GM18526 (cell line): ENCODE data around the gene EML4.

Experiments used
- POLR2A ChIP-seq: IDR thresholded peaks from 3 replicates; pipeline ENCODE4 v1.6.1; 2011; ENCODE audit not compliant: insufficient read length; ENCODE audit errors: extremely low read depth

Gene EML4

GRCh38 chr2:42161444-42161843 lies 7.7 kb upstream of the EML4 start:
- TF ChIP-seq POLR2A = no peak

- TF ChIP-seq POLR2A = no peak
Observed at GRCh38 chr2:42163444-42164045, 5.6 kb upstream of the EML4 start.

GRCh38 chr2:42164046-42164445 lies 5.1 kb upstream of the EML4 start:
- TF ChIP-seq POLR2A = no peak

- TF ChIP-seq POLR2A = no peak
Observed at GRCh38 chr2:42164971-42165370, 4.2 kb upstream of the EML4 start.

DNA sequence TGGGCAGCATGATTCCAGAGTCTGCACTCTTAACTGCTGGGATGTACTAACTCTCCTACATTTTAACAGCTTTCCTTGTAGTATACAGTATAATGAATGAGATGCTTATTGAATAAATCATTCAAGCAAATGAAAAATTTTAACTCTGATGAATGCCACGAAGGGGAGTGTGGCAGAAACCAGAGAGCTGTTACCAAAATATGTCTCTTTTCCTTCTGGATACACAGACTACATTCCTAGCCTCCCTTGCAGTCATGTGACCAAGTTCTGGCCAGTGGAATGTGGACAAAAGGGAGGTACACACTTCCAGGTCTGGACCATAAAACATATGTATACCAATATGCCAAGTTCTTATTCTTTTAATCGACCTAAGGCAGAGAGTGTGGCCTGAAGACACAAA lies 1.7 kb upstream of the EML4 start:
- no peak for TF ChIP-seq POLR2A

GRCh38 chr2:42168459-42169099 lies 574 bp upstream of the EML4 start:
- TF ChIP-seq POLR2A = no peak

DNA sequence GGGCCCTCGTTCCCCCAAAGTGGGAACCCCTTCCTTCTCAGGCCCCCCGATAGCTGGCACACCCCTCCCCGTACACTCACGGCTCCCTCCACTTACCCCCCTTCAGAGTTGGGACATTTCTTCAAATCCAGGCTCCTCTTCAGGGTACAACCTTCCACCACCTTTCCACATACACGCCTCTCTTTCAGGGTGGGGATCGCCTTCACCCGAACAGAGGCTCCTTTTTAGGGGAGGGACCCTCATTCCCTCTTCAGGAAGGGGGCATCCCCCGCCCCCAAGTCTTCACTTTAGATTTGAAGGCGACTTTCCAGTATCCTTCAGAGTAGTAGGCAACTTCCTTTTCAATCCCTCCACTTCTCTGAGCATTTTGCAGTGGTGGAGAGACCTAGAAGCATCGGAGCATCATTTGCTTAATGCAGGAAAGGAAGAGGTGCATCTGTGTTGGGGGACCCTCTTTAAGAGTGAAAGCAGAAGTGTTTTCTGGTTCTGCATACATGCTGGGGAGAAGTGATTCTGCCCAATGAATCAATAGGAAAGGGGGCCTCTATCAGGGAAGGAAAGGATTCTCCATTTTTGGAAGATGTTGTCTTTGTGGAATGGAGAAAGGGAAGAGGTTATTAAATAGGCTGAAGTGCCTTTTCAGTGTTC lies 845 bp downstream of the EML4 start:
- TF ChIP-seq POLR2A = no peak

DNA sequence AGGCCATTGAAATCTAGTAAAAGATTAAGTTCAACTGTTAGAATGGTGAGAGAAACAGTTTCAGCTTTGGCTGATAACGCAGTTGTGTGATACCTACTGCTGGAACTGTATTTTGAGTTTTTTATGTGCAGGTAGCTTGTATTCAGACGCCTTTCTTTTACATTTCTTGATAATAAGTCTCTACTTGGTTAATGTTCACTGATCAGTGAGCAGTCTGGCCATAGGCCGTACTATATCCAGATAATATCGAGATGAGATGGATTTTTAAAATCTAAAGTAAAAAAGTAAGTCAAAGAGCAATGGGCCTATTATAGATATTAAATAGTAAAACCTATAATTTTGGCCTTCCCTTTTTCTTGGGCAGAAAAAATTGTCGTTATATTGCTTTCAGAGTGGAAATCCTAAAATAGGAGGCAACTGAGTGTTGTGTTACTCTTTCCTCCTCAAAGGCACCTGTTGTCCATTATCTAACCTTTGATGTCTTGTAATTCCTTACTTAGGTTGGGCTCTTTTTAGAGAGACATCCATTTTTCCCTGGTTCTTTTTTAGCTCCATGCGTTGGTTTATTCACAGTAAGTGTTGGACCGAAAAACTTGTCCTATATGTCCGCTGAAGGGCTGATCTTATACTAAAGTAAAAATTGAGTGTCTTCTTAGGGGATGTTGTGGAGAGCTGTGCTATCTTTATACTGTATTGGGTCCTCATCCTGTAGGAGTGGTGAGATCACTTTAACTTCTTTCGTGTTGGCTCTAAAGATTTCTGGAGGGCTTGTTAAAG lies 1.7 kb downstream of the EML4 start:
- TF ChIP-seq POLR2A = no peak

- no peak for TF ChIP-seq POLR2A
Observed at GRCh38 chr2:42171396-42171980, 2.3 kb downstream of the EML4 start.

DNA sequence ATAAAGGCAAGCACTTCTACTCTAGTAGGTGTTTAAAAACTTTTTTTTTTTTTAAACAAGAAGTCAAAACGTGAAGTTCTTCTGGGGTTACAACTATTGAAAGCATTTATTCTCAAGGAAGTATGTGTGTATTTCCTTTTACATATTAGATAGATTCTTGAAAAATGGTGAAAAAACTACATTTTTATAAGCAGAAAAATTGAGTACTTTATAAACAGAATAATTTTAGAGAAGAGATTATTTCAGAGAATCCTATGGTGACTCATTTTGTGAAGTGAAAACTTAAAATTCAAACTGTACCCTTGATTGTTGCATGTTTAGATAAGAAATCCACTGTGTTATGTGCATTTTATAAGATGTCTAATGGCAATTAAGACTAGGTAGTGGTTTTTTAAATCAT lies 2.9 kb downstream of the EML4 start:
- no peak for TF ChIP-seq POLR2A

- TF ChIP-seq POLR2A = no peak
Observed at GRCh38 chr2:42172566-42172965, 3.4 kb downstream of the EML4 start.

- no peak for TF ChIP-seq POLR2A
Observed at GRCh38 chr2:42176992-42177738, 8.0 kb downstream of the EML4 start.

DNA sequence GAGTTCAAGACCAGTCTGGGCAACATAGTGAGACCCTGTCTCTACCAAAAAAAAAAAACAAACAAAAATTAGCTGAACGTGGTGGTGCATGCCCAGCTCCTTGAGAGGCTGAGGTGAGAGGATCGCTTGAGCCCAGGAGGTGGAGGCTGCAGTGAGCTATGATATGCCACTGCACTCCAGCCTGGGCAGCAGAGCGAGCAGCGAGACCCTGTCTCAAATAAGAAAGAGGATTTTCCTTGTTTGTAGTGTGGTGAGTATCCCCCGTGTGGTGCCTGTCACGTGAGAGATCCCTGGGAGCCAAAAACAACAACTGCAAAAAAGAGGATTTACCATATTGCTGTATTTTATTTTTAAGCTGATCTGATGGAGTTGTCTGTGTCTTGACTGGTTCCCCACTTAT lies 9.2 kb downstream of the EML4 start:
- TF ChIP-seq POLR2A = no peak

- no peak for TF ChIP-seq POLR2A
Observed at GRCh38 chr2:42180300-42180699, 11.1 kb downstream of the EML4 start.
